ENCODE results near the gene ATP9A.

ATP9A gene

GRCh38 chr20:51635680-51636079 lies 132.5 kb downstream of the ATP9A start:
- no peak overlapping the region for H2AFZ ChIP-seq (ENCODE audit: low read length)
- H3K4me1 ChIP-seq (ENCODE audit: control insufficient read depth in 2 of 2, insufficient read depth in 1 of 2, low read depth in 1 of 2, low read length in 2 of 2) = no peaks in the 10 kb centered on the region
- no peak overlapping the region for H2BK15ac ChIP-seq (ENCODE audit: low read length)
- no CpG with 5 or more reads among the region's 2 CpGs for WGBS, 2 donors (ENCODE audit: extremely low coverage in 2 of 2, insufficient read length in 2 of 2, insufficient replicate concordance in 1 of 2)
- H3K4me2 ChIP-seq (ENCODE audit: insufficient read depth, low read length, poor library complexity, severe bottlenecking) = no peak overlapping the region
- no peak overlapping the region for H3K23ac ChIP-seq (ENCODE audit: low read depth, low read length, poor library complexity)
- peaks cover 2% of the 10 kb centered on the region for H3K79me1 ChIP-seq (ENCODE audit: low read depth, low read length)
- peaks cover 0 to 21% of the 10 kb centered on the region in 2 donors for H3K36me3 ChIP-seq (replicated peaks in 1 of 2; ENCODE audit: control insufficient read depth in 2 of 2, insufficient read depth in 2 of 2, low read length in 2 of 2)
- H2AK5ac ChIP-seq (ENCODE audit: low read depth, low read length) = no peak overlapping the region
- no peak overlapping the region for H3K27ac ChIP-seq (replicated peaks; ENCODE audit: low read length)
- no peak overlapping the region for H3K18ac ChIP-seq (ENCODE audit: low read length)
- H4K91ac ChIP-seq (ENCODE audit: low read depth, low read length, poor library complexity) = no peak overlapping the region
- H3K9ac ChIP-seq (ENCODE audit: low read depth, low read length, poor library complexity) = no peak overlapping the region
- no peak overlapping the region for H3K4me3 ChIP-seq (ENCODE audit: low read length in 2 of 2)
- no peak overlapping the region for H2BK5ac ChIP-seq (ENCODE audit: low read length)
- H3K27me3 ChIP-seq (ENCODE audit: control insufficient read depth in 3 of 3, insufficient read depth in 3 of 3, low read depth in 1 of 3, low read length in 3 of 3) = no peaks in the 10 kb centered on the region
- no peak overlapping the region for H2BK12ac ChIP-seq (ENCODE audit: low read length)
- H3K14ac ChIP-seq (ENCODE audit: low read length) = no peak overlapping the region
- no peak overlapping the region for H4K8ac ChIP-seq (ENCODE audit: low read depth, low read length)
- no peak overlapping the region for H3K4ac ChIP-seq (ENCODE audit: low read length)
- no peak overlapping the region for H2BK120ac ChIP-seq (ENCODE audit: low read depth, low read length)
- H3K9me3 ChIP-seq (replicated peaks in 1 of 2; ENCODE audit: control insufficient read depth in 2 of 2, insufficient read depth in 1 of 2, low read depth in 1 of 2, low read length in 2 of 2) = no peaks in the 10 kb centered on the region
- DNase-seq (ENCODE audit: low spot score) = no peak

DNA sequence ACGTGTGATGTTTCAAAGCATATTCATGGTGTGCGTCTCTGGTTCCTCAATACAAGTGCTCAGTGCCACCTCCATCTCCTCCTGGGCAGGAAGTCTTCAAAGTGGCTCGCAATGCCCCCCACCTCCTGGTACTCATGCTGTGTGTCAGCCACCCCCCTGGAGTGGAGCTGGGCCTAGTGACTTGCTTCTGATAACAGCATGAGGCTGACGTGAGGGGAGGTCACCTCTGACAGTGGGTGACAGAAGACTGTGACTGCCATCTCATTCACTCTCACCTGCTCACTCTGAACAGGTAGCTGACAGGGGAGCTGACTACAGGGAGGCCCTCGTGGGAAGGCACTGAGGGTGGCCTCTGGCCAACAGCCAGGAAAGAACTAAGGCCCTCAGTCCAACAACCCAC lies 133.3 kb downstream of the ATP9A start:
- Histone ChIP-seq H2AK5ac (ENCODE audit: low read depth, low read length) (no peak overlapping the region), H3K4me1 (ENCODE audit: control insufficient read depth in 2 of 2, insufficient read depth in 1 of 2, low read depth in 1 of 2, low read length in 2 of 2) (no peaks in the 10 kb centered on the region), H3K79me1 (ENCODE audit: low read depth, low read length) (no peaks in the 10 kb centered on the region), H3K9me3 (replicated peaks in 1 of 2; ENCODE audit: control insufficient read depth in 2 of 2, insufficient read depth in 1 of 2, low read depth in 1 of 2, low read length in 2 of 2) (no peaks in the 10 kb centered on the region), H3K14ac (ENCODE audit: low read length) (no peak overlapping the region), H2BK15ac (ENCODE audit: low read length) (no peak overlapping the region), H2BK120ac (ENCODE audit: low read depth, low read length) (no peak overlapping the region), H2AFZ (ENCODE audit: low read length) (no peak overlapping the region), H3K18ac (ENCODE audit: low read length) (no peak overlapping the region), H3K27me3 (ENCODE audit: control insufficient read depth in 3 of 3, insufficient read depth in 3 of 3, low read depth in 1 of 3, low read length in 3 of 3) (no peaks in the 10 kb centered on the region), H3K4me3 (ENCODE audit: low read length in 2 of 2) (no peak overlapping the region), H3K36me3 (replicated peaks in 1 of 2; ENCODE audit: control insufficient read depth in 2 of 2, insufficient read depth in 2 of 2, low read length in 2 of 2) (peaks cover 0 to 21% of the 10 kb centered on the region in 2 donors), H3K4ac (ENCODE audit: low read length) (no peak overlapping the region), H2BK12ac (ENCODE audit: low read length) (no peak overlapping the region), H4K8ac (ENCODE audit: low read depth, low read length) (no peak overlapping the region), H3K9ac (ENCODE audit: low read depth, low read length, poor library complexity) (no peak overlapping the region), H3K27ac (replicated peaks; ENCODE audit: low read length) (no peak overlapping the region), H3K4me2 (ENCODE audit: insufficient read depth, low read length, poor library complexity, severe bottlenecking) (no peak overlapping the region), H3K23ac (ENCODE audit: low read depth, low read length, poor library complexity) (no peak overlapping the region), H4K91ac (ENCODE audit: low read depth, low read length, poor library complexity) (no peak overlapping the region), H2BK5ac (ENCODE audit: low read length) (no peak overlapping the region)
- DNase-seq (ENCODE audit: low spot score) = no peak
- no CpG with 5 or more reads among the region's 5 CpGs for WGBS, 2 donors (ENCODE audit: extremely low coverage in 2 of 2, insufficient read length in 2 of 2, insufficient replicate concordance in 1 of 2)

GRCh38 chr20:51634257-51634656 lies 133.9 kb downstream of the ATP9A start:
- H3K27ac ChIP-seq (replicated peaks; ENCODE audit: low read length) = no peak overlapping the region
- H3K4me2 ChIP-seq (ENCODE audit: insufficient read depth, low read length, poor library complexity, severe bottlenecking) = no peak overlapping the region
- H4K8ac ChIP-seq (ENCODE audit: low read depth, low read length) = no peak overlapping the region
- H3K9ac ChIP-seq (ENCODE audit: low read depth, low read length, poor library complexity) = no peak overlapping the region
- no peak overlapping the region for H2BK5ac ChIP-seq (ENCODE audit: low read length)
- DNase-seq (ENCODE audit: low spot score) = no peak
- H2BK15ac ChIP-seq (ENCODE audit: low read length) = no peak overlapping the region
- no peak overlapping the region for H4K91ac ChIP-seq (ENCODE audit: low read depth, low read length, poor library complexity)
- no peak overlapping the region for H3K18ac ChIP-seq (ENCODE audit: low read length)
- H2BK12ac ChIP-seq (ENCODE audit: low read length) = no peak overlapping the region
- peaks cover 0 to 21% of the 10 kb centered on the region in 2 donors for H3K36me3 ChIP-seq (replicated peaks in 1 of 2; ENCODE audit: control insufficient read depth in 2 of 2, insufficient read depth in 2 of 2, low read length in 2 of 2)
- H3K4me1 ChIP-seq (ENCODE audit: control insufficient read depth in 2 of 2, insufficient read depth in 1 of 2, low read depth in 1 of 2, low read length in 2 of 2) = no peaks in the 10 kb centered on the region
- H2BK120ac ChIP-seq (ENCODE audit: low read depth, low read length) = no peak overlapping the region
- H3K14ac ChIP-seq (ENCODE audit: low read length) = no peak overlapping the region
- no peak overlapping the region for H2AK5ac ChIP-seq (ENCODE audit: low read depth, low read length)
- no peaks in the 10 kb centered on the region for H3K79me1 ChIP-seq (ENCODE audit: low read depth, low read length)
- WGBS, 2 donors (ENCODE audit: extremely low coverage in 2 of 2, insufficient read length in 2 of 2, insufficient replicate concordance in 1 of 2) = no CpG with 5 or more reads among the region's 9 CpGs
- no peaks in the 10 kb centered on the region for H3K27me3 ChIP-seq (ENCODE audit: control insufficient read depth in 3 of 3, insufficient read depth in 3 of 3, low read depth in 1 of 3, low read length in 3 of 3)
- no peak overlapping the region for H3K23ac ChIP-seq (ENCODE audit: low read depth, low read length, poor library complexity)
- H3K9me3 ChIP-seq (replicated peaks in 1 of 2; ENCODE audit: control insufficient read depth in 2 of 2, insufficient read depth in 1 of 2, low read depth in 1 of 2, low read length in 2 of 2) = no peaks in the 10 kb centered on the region
- H2AFZ ChIP-seq (ENCODE audit: low read length) = no peak overlapping the region
- no peak overlapping the region for H3K4me3 ChIP-seq (ENCODE audit: low read length in 2 of 2)
- H3K4ac ChIP-seq (ENCODE audit: low read length) = no peak overlapping the region

DNA sequence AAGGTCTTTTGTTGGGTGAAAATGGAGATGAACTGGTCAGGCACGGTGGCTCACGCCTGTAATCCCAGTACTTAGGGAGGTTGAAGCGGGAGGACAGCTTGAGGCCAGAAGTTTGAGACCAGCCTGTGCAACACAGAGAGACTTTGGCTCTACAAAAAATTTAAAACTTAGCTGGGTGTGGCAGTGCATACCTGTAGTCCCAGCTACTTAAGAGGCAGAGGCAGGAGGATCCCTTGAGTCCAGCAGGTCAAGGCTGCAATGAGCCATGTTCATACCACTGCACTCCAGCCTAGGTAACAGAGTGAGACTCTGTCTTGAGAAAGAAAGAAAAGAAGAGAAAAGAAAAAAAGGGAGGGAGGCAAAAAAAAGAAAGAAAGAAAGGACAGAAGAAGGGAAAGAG lies 134.8 kb downstream of the ATP9A start:
- Histone ChIP-seq H3K9ac (ENCODE audit: low read depth, low read length, poor library complexity) (no peak overlapping the region), H3K4me1 (ENCODE audit: control insufficient read depth in 2 of 2, insufficient read depth in 1 of 2, low read depth in 1 of 2, low read length in 2 of 2) (no peaks in the 10 kb centered on the region), H3K18ac (ENCODE audit: low read length) (no peak overlapping the region), H3K14ac (ENCODE audit: low read length) (no peak overlapping the region), H2AK5ac (ENCODE audit: low read depth, low read length) (no peak overlapping the region), H4K8ac (ENCODE audit: low read depth, low read length) (no peak overlapping the region), H3K9me3 (replicated peaks in 1 of 2; ENCODE audit: control insufficient read depth in 2 of 2, insufficient read depth in 1 of 2, low read depth in 1 of 2, low read length in 2 of 2) (no peaks in the 10 kb centered on the region), H3K36me3 (replicated peaks in 1 of 2; ENCODE audit: control insufficient read depth in 2 of 2, insufficient read depth in 2 of 2, low read length in 2 of 2) (peaks cover 0 to 20% of the 10 kb centered on the region in 2 donors), H3K23ac (ENCODE audit: low read depth, low read length, poor library complexity) (no peak overlapping the region), H3K4me3 (ENCODE audit: low read length in 2 of 2) (no peak overlapping the region), H2BK12ac (ENCODE audit: low read length) (no peak overlapping the region), H3K4ac (ENCODE audit: low read length) (no peak overlapping the region), H3K27me3 (ENCODE audit: control insufficient read depth in 3 of 3, insufficient read depth in 3 of 3, low read depth in 1 of 3, low read length in 3 of 3) (no peaks in the 10 kb centered on the region), H3K79me1 (ENCODE audit: low read depth, low read length) (no peaks in the 10 kb centered on the region), H4K91ac (ENCODE audit: low read depth, low read length, poor library complexity) (no peak overlapping the region), H2BK15ac (ENCODE audit: low read length) (no peak overlapping the region), H3K27ac (replicated peaks; ENCODE audit: low read length) (no peak overlapping the region), H3K4me2 (ENCODE audit: insufficient read depth, low read length, poor library complexity, severe bottlenecking) (no peak overlapping the region), H2BK5ac (ENCODE audit: low read length) (no peak overlapping the region), H2BK120ac (ENCODE audit: low read depth, low read length) (no peak overlapping the region), H2AFZ (ENCODE audit: low read length) (no peak overlapping the region)
- DNase-seq (ENCODE audit: low spot score) = no peak
- no CpG with 5 or more reads among the region's 3 CpGs for WGBS, 2 donors (ENCODE audit: extremely low coverage in 2 of 2, insufficient read length in 2 of 2, insufficient replicate concordance in 1 of 2)
